Nasal cavity respiratory epithelium epithelial cell of viscerocranial mucosa (primary cell): ENCODE measurements around the gene OR10G4. TPM values are rescaled to one million over a fixed set of nuclear protein-coding genes. Genes with fewer than 3 reads are reported as not detected.

Source experiments
- total RNA-seq: library from RNA; depleted of rRNA; stranded (reverse); fragments of >200 nt; gene quantifications from 2 replicates; pipeline ENCODE4 v1.2.3, GENCODE V29; 2014

The OR10G4 gene
- not detected in 2 replicates for total RNA-seq

GRCh38 chr11:124012697-124013096, at the start of gene OR10G4:
Gene OR10G4, plus strand, starts transcription at chr11:124012997. Its CDS starts 2,578 bp downstream, at chr11:124015575.

GRCh38 chr11:123977731-123978347, 35.0 kb upstream of the OR10G4 start, which contains the start of gene OR10S1:
Gene OR10S1, minus strand, starts transcription at chr11:123977781. Its CDS starts 117 bp downstream, at chr11:123977664.

GRCh38 chr11:123995119-123995518, 17.7 kb upstream of the OR10G4 start, which contains the start of gene OR10G6:
Gene OR10G6, minus strand, starts transcription at chr11:123995161. Its CDS starts 0 bp downstream, at chr11:123995161.

GRCh38 chr11:124026498-124026897, 13.7 kb downstream of the OR10G4 start, which contains the start of gene OR10G8:
Gene OR10G8, plus strand, starts transcription at chr11:124026798. Its CDS starts 2,825 bp downstream, at chr11:124029623.

GRCh38 chr11:124041254-124041653, 28.5 kb downstream of the OR10G4 start, which contains the start of gene OR10G7:
Gene OR10G7, minus strand, starts transcription at chr11:124041325. Its CDS starts 2,324 bp downstream, at chr11:124039001.

Other genes starting within 250 kb of the OR10G4 start
- not detected in 2 replicates for gene OR6M1, start 206.6 kb upstream of the OR10G4 start, total RNA-seq
- gene TMEM225, start 127.3 kb upstream of the OR10G4 start, total RNA-seq = not detected in 2 replicates
- gene OR8D4, start 110.8 kb upstream of the OR10G4 start, total RNA-seq = not detected in 2 replicates
- not detected in 2 replicates for gene OR4D5, start 73.4 kb upstream of the OR10G4 start, total RNA-seq
- gene OR6T1, start 69.2 kb upstream of the OR10G4 start, total RNA-seq = under 0.01 TPM in 1 of 2 replicates, not detected in the other
- not detected in 2 replicates for gene OR10S1, start 35.2 kb upstream of the OR10G4 start, total RNA-seq
- not detected in 2 replicates for gene OR10G6, start 17.8 kb upstream of the OR10G4 start, total RNA-seq
- gene OR10G9, start 10.0 kb downstream of the OR10G4 start, total RNA-seq = not detected in 2 replicates
- not detected in 2 replicates for gene OR10G8, start 13.8 kb downstream of the OR10G4 start, total RNA-seq
- not detected in 2 replicates for gene OR10G7, start 28.3 kb downstream of the OR10G4 start, total RNA-seq
- 16.7 and 40.6 TPM in 2 replicates for gene VWA5A, start 102.5 kb downstream of the OR10G4 start, total RNA-seq
- gene OR10D3, start 170.3 kb downstream of the OR10G4 start, total RNA-seq = not detected in 2 replicates
- gene OR8G1, start 228.1 kb downstream of the OR10G4 start, total RNA-seq = not detected in 2 replicates
- gene OR8G5, start 243.4 kb downstream of the OR10G4 start, total RNA-seq = not detected in 2 replicates